ENCODE measurements around the gene GRK1.

The GRK1 gene

DNA sequence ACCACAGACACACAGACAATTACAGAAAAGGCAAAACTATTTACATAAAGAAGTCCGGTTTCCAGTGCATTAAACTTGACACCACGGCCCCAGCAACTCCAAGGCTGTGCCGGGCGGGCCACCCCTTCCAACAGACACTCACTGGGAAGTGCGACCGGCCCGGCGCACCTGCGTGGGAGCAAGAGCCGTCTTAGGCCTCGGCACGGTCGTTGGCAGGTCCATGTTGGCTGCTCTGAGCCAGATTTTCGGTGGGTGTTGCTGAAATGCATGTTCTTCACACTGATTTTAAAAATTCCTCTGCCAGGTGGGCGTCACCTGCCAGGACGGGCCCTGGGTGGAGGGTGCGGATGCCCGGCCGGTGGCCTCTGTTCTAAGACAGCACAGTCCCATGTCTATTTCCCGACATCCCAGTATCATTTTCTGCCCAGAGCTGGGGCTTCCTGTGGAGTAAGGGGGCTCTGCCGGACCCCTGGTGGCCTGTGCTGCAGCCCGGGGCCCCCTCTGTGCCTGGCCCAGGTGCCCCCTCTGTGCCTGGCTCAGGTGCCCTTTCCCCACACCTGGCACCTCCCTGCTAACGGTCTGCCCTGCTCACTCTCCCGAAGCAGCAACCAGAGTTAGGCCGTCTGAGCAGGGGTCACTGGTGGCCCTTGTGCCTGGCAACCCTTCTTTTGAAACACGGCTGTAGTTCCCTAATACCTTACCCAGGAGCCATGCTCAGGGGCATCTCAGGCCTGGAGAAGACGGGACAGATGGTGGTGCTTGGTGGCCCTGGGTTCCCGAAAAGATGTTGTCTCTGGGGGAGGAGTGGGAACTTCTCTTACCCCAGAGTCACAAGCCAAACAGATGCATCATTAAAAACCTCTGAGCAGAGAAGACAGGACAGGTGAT lies 101.2 kb downstream of the GRK1 start:
- TF ChIP-seq, protein P1, sequence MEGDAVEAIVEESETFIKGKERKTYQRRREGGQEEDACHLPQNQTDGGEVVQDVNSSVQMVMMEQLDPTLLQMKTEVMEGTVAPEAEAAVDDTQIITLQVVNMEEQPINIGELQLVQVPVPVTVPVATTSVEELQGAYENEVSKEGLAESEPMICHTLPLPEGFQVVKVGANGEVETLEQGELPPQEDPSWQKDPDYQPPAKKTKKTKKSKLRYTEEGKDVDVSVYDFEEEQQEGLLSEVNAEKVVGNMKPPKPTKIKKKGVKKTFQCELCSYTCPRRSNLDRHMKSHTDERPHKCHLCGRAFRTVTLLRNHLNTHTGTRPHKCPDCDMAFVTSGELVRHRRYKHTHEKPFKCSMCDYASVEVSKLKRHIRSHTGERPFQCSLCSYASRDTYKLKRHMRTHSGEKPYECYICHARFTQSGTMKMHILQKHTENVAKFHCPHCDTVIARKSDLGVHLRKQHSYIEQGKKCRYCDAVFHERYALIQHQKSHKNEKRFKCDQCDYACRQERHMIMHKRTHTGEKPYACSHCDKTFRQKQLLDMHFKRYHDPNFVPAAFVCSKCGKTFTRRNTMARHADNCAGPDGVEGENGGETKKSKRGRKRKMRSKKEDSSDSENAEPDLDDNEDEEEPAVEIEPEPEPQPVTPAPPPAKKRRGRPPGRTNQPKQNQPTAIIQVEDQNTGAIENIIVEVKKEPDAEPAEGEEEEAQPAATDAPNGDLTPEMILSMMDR (IDR thresholded peaks at IDR 0.05; ENCODE audit: low read length, missing control alignments): no peak
- DNase-seq (ENCODE audit: low read depth): no peak
- H3K4me3 ChIP-seq (replicated peaks; ENCODE audit: low read depth, low read length): no peak overlapping the region

DNA sequence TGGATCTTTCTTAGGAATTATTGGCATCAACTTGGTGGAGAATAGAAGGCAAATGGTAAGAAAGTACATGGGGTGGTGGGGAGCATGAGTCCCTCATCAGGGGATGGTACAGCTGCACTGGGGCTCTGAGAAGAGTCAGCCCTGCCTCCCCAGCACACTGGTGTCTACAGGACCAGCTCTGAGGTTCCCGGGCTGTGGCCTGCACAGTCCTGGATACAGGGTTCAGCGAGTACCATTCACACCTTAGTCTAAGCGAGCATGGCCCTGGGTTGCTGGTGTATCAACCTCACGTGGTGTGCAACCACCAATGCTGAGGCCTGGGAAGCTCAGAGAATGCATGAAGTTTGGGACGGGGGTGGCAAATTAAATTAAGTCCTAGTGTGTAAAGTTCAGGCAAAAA lies 102.1 kb downstream of the GRK1 start:
- TF ChIP-seq, protein P1 (IDR thresholded peaks at IDR 0.05; ENCODE audit: low read length, missing control alignments): no peak
- H3K4me3 ChIP-seq (replicated peaks; ENCODE audit: low read depth, low read length): no peak overlapping the region
- no peak for DNase-seq (ENCODE audit: low read depth)

DNA sequence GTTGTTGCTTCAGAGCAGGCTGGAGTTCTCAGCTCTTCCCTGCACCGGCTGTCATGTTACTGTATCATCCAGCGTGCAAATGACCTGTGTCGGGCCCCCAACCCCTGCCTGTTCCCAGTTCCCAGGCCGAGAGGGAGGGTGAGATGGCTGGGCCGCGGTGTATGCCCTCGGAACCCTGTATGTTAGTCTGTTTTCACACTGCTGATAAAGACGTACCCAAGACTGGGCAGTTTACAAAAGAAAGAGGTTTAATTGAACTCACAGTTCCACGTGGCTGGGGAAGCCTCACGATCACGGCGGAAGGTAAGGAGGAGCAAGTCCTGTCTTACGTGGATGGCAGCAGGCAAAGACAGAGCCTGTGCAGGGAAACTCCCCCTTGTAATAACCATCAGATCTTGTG lies 102.9 kb downstream of the GRK1 start:
- no peak overlapping the region for H3K4me3 ChIP-seq (replicated peaks; ENCODE audit: low read depth, low read length)
- TF ChIP-seq, protein P1 (IDR thresholded peaks at IDR 0.05; ENCODE audit: low read length, missing control alignments): no peak
- no peak for DNase-seq (ENCODE audit: low read depth)

DNA sequence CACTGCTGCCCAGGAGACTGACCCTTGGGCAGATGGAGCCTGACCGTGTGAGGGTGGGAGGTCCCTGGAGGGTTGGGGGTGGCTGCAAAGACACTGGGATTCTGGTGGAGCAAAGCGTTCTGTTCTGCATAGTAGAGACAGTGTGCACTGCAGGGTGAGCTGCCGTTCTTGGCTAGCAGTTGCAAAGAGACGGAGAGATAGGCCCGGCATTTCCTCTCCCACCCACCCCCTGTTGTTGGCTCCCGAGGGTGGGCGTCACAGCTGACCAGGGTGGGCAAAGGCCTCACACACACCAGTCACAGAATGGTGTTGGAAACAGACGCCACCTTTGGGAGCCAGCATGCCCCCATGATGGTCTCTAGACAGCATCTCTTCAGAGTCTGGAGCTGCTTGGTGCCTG lies 103.4 kb downstream of the GRK1 start:
- no peak for DNase-seq (ENCODE audit: low read depth)
- H3K4me3 ChIP-seq (replicated peaks; ENCODE audit: low read depth, low read length): no peak overlapping the region
- TF ChIP-seq, protein P1 (IDR thresholded peaks at IDR 0.05; ENCODE audit: low read length, missing control alignments): no peak

DNA sequence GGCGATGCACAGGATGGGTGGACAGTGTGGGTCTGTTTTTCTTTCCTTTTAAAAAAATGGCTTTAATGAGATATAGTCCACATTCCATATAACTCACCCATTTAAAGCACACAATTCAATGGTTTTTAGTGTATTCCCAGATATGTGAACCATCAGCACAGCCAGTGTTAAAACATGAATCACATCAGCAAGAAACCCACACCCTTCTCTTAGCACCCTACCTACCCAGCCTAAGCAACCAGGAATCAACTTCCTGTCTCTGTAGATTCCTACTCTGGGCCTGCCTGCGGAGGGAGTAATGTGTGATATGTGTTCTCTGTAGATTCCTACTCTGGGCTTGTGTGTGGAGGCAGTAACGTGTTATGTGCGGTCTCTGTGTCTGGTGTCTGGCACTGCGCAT lies 103.9 kb downstream of the GRK1 start:
- TF ChIP-seq, protein P1 (IDR thresholded peaks at IDR 0.05; ENCODE audit: low read length, missing control alignments): no peak
- no peak for DNase-seq (ENCODE audit: low read depth)
- no peak overlapping the region for H3K4me3 ChIP-seq (replicated peaks; ENCODE audit: low read depth, low read length)

DNA sequence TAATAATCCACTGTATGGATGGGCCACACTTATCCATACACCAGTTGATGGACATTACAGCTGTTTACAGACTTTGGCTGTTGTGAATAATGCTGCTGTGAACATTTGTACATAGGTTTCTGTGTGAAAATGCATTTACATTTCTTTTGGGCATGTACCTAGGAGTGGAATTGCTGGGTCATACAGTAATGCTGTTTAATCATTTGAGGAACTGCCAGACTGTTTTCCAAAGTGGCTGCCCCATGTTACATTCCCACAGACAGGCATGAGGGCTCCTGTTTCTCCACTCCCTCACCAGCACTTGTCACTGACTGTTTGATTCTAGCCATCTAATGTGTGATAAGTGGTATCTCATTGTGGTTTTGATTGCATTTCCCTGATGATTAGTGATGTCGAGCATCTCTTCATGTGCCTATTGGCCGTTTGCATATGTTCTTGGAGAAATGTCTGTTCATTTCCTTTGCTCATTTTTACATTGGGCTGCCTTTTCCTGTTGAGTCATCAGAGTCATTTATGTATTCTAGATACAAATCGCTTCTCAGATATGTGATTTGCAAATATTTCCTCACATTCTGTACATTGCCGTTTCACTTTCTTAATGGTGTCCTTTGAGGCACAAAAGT lies 104.8 kb downstream of the GRK1 start:
- peak; percentile 68 for DNase-seq (ENCODE audit: low read depth)
- TF ChIP-seq, protein P1 (IDR thresholded peaks at IDR 0.05; ENCODE audit: low read length, missing control alignments): no peak
- no peak overlapping the region for H3K4me3 ChIP-seq (replicated peaks; ENCODE audit: low read depth, low read length)

All from fibroblast of pulmonary artery (primary cell).